HepG2 (cell line): ENCODE results near the gene UBE2N. TPM values are rescaled to one million over a fixed set of nuclear protein-coding genes. Genes with fewer than 3 reads are reported as not detected.

Experiments used
- BATF2 ChIP-seq: sonication (generic); formaldehyde crosslinking; IDR thresholded peaks from 2 replicates; pipeline ENCODE4 v1.8.0; 2022; ENCODE audit warnings: mild to moderate bottlenecking, missing genetic modification reagents, moderate library complexity
- CHCHD3 ChIP-seq: sonication (generic); formaldehyde crosslinking; IDR thresholded peaks from 2 replicates; pipeline ENCODE4 v1.8.0; 2022; ENCODE audit warnings: mild to moderate bottlenecking, missing genetic modification reagents, moderate library complexity
- GMEB2 ChIP-seq: IDR thresholded peaks from 2 replicates; pipeline ENCODE4 v1.6.1; 2016; ENCODE audit warnings: missing biosample characterization, missing genetic modification reagents, low read depth
- GZF1 ChIP-seq: sonication (generic); formaldehyde crosslinking; IDR thresholded peaks from 2 replicates; pipeline ENCODE4 v1.5.1; 2020; ENCODE audit warnings: mild to moderate bottlenecking, missing genetic modification reagents
- IRF9 ChIP-seq: sonication (generic); formaldehyde crosslinking; IDR thresholded peaks from 2 replicates; pipeline ENCODE4 v1.8.0; 2022; ENCODE audit warnings: missing genetic modification reagents, mild to moderate bottlenecking, borderline replicate concordance
- MLXIP ChIP-seq: sonication (generic); formaldehyde crosslinking; IDR thresholded peaks from 2 replicates; pipeline ENCODE4 v1.9.0; 2021; ENCODE audit warnings: missing genetic modification reagents, borderline replicate concordance
- RAD51 ChIP-seq: fragments of 450-650 bp; IDR thresholded peaks from 2 replicates; pipeline ENCODE4 v1.6.1; 2016; ENCODE audit warnings: borderline replicate concordance
- TFAP4 ChIP-seq: sonication (generic); IDR thresholded peaks from 2 replicates; pipeline ENCODE4 v1.6.1; 2016; ENCODE audit warnings: low read depth, borderline replicate concordance
- USF2 ChIP-seq, 2 experiments: sonication (generic) in 1 of 2; formaldehyde crosslinking in 1 of 2; IDR thresholded peaks; 2 replicates each; pipeline versions ENCODE4 v1.5.1 to v1.6.1; 2011 to 2020; ENCODE audit warnings: borderline replicate concordance in 1 of 2, low read depth in 1 of 2, low read length in 1 of 2, mild to moderate bottlenecking in 1 of 2, missing genetic modification reagents in 1 of 2, moderate library complexity in 1 of 2
- ZBTB37 ChIP-seq: sonication (generic); formaldehyde crosslinking; IDR thresholded peaks from 2 replicates; pipeline ENCODE4 v1.4.0; 2020; ENCODE audit warnings: mild to moderate bottlenecking, missing genetic modification reagents
- ZNF138 ChIP-seq: sonication (generic); formaldehyde crosslinking; IDR thresholded peaks from 2 replicates; pipeline ENCODE4 v1.5.0; 2020; ENCODE audit warnings: mild to moderate bottlenecking, low read depth, missing genetic modification reagents
- ZNF546 ChIP-seq: sonication (generic); formaldehyde crosslinking; conservative IDR thresholded peaks from 2 replicates; pipeline ENCODE4 v1.8.1; 2023; ENCODE audit warnings: mild to moderate bottlenecking, missing genetic modification reagents
- polyA plus RNA-seq, 8 experiments: library from polyadenylated mRNA; depleted of rRNA in 3 of 8; stranded (reverse) in 7 of 8; unstranded in 1 of 8; fragments of >200 nt; fragmentation: Illumina TruSeq in 4 of 8; extraction: Trizol in 4 of 8; gene quantifications; 2 replicates each; pipeline versions ENCODE4 v1.2.1 to v1.2.3, GENCODE V29; 2011 to 2016; ENCODE audit warnings: low read depth in 4 of 8, missing spikeins in 1 of 8, mixed read lengths in 1 of 8; ENCODE audit not compliant: insufficient read depth in 1 of 8
- total RNA-seq, 5 experiments: library from RNA; depleted of rRNA; stranded (reverse); fragments of >200 nt; fragmentation: Illumina TruSeq; extraction: Trizol; gene quantifications; 2 replicates each; pipeline ENCODE4 v1.2.3, GENCODE V29; 2016; ENCODE audit warnings: low read depth in 1 of 5

Gene UBE2N
- total and polyA plus RNA-seq, 2 of the 13 experiments (the other 11 are each of a cell fraction or from before 2014, with no cell fraction given), result 188 to 197 TPM

- TF ChIP-seq MLXIP (CRISPR knock-in tag), result no peak
- TF ChIP-seq RAD51, result peak; percentile 55; the same call in 1 of the 2 replicates
- TF ChIP-seq BATF2 (CRISPR knock-in tag), result no peak
- no peak for TF ChIP-seq GZF1 (CRISPR knock-in tag)
- no peak for TF ChIP-seq ZBTB37 (CRISPR knock-in tag)
- TF ChIP-seq TFAP4, result peak; percentile 14; the same call in 1 of the 2 replicates
- no peak for TF ChIP-seq USF2 (IDR thresholded peaks at IDR 0.05; ENCODE audit: low read depth, low read length)
- TF ChIP-seq USF2 (CRISPR knock-in tag; IDR thresholded peaks at IDR 0.05; ENCODE audit: borderline replicate concordance), result peak; percentile 37; the same call in 1 of the 2 replicates
- TF ChIP-seq CHCHD3 (CRISPR knock-in tag), result no peak
- TF ChIP-seq ZNF138 (CRISPR knock-in tag), result no peak
- no peak for TF ChIP-seq GMEB2 (CRISPR knock-in tag)
- TF ChIP-seq IRF9, result no peak
- no peak for TF ChIP-seq ZNF546 (CRISPR knock-in tag)
- TF ChIP-seq, all 625 proteins: peak for 5
Measured at GRCh38 chr12:93460003-93460402, 18.3 kb upstream of the UBE2N start (continued).
